Caki2 (cell line): Measurements from ENCODE around the gene DNAJB13. TPM values are rescaled to one million over a fixed set of nuclear protein-coding genes. Genes with fewer than 3 reads are reported as not detected.

Source experiments
- DNase-seq: peaks from one replicate; pipeline ENCODE4 v3.0.0-alpha.2; 2015; ENCODE audit warnings: low read depth
- in situ Hi-C: cut with HindIII; loops from 2 replicates; pipeline ENCODE4 v1.10.0; 2016; ENCODE audit warnings: low sequenced_read_pairs, low pct_unique_long_range_greater_than_20kb, mixed read lengths
- total RNA-seq: library from RNA; depleted of rRNA; stranded (reverse); fragments of >200 nt; shearing (Covaris generic); gene quantifications from 2 replicates; pipeline ENCODE4 v1.2.3, GENCODE V29; 2014; ENCODE audit warnings: low replicate concordance

Gene DNAJB13
- total RNA-seq, 1 experiment from 2014 or later, result 2.4 TPM

- in situ Hi-C loops, result no loop called here
- no peak for DNase-seq
Observed at GRCh38 chr11:73990730-73991129, 39.9 kb downstream of the DNAJB13 start.

GRCh38 chr11:73991471-73992006 is 40.7 kb downstream of the DNAJB13 start:
- in situ Hi-C loops, result no loop called here
- no peak for DNase-seq

- DNase-seq, result no peak
- in situ Hi-C loops, result no loop called here
Observed at GRCh38 chr11:73995247-73995646, 44.4 kb downstream of the DNAJB13 start.

- DNase-seq, result no peak
Observed at GRCh38 chr11:73995731-73996130, 44.9 kb downstream of the DNAJB13 start.

GRCh38 chr11:73996161-73996747 is 45.4 kb downstream of the DNAJB13 start:
- in situ Hi-C loops, result no loop called here
- DNase-seq, result no peak

More at GRCh38 chr11:73995731-73996130, 44.9 kb downstream of the DNAJB13 start:
- in situ Hi-C loops, result no loop called here

GRCh38 chr11:73997120-73997770 is 46.4 kb downstream of the DNAJB13 start:
- in situ Hi-C loops, result no loop called here
- no peak for DNase-seq

- in situ Hi-C loops, result no loop called here
Observed at GRCh38 chr11:73998846-73999575, 48.2 kb downstream of the DNAJB13 start.

GRCh38 chr11:73999581-74000306 is 48.9 kb downstream of the DNAJB13 start:
- DNase-seq, result no peak
- in situ Hi-C loops, result no loop called here

More at GRCh38 chr11:73998846-73999575, 48.2 kb downstream of the DNAJB13 start:
- no peak for DNase-seq

- DNase-seq, result no peak
- in situ Hi-C loops, result no loop called here
Observed at GRCh38 chr11:74000307-74001133, 49.7 kb downstream of the DNAJB13 start.

GRCh38 chr11:74001822-74002286 is 51.0 kb downstream of the DNAJB13 start:
- in situ Hi-C loops, result no loop called here
- no peak for DNase-seq

- DNase-seq, result no peak
- in situ Hi-C loops, result no loop called here
Observed at GRCh38 chr11:74002832-74003231, 52.0 kb downstream of the DNAJB13 start.

GRCh38 chr11:74004046-74004695 is 53.3 kb downstream of the DNAJB13 start:
- in situ Hi-C loops, result no loop called here
- DNase-seq, result no peak

GRCh38 chr11:74004759-74005615 is 54.2 kb downstream of the DNAJB13 start:
- in situ Hi-C loops, result no loop called here
- no peak for DNase-seq

- DNase-seq, result no peak
Observed at GRCh38 chr11:74005721-74006517, 55.1 kb downstream of the DNAJB13 start.

GRCh38 chr11:74006743-74007304 is 56.0 kb downstream of the DNAJB13 start:
- no peak for DNase-seq
- in situ Hi-C loops, result no loop called here

More at GRCh38 chr11:74005721-74006517, 55.1 kb downstream of the DNAJB13 start:
- in situ Hi-C loops, result no loop called here
